Gastroesophageal sphincter (tissue), 3 donors: ENCODE data around the gene GPR137.

Experiments used
- POLR2A ChIP-seq, 2 donors: fragments of 450-650 bp; IDR thresholded peaks; one replicate each; pipeline ENCODE4 v1.6.1; 2017; ENCODE audit warnings: antibody characterized with exemption in 2 of 2, mild to moderate bottlenecking in 2 of 2, moderate library complexity in 1 of 2
- POLR2AphosphoS5 ChIP-seq: sonication (generic); formaldehyde crosslinking; IDR thresholded peaks from one replicate; pipeline ENCODE4 v1.6.1; 2017; ENCODE audit warnings: antibody characterized with exemption
- TF ChIP-seq, protein P1 (sequence below), 4 experiments: fragments of 200-600 bp in 2 of 4; fragments of 450-650 bp in 2 of 4; sonication (generic) in 1 of 4; IDR thresholded peaks; one replicate each; pipeline ENCODE4 v1.5.1; 2017 to 2019; ENCODE audit warnings: antibody characterized with exemption in 4 of 4, mild to moderate bottlenecking in 2 of 4, moderate library complexity in 2 of 4

DNA sequence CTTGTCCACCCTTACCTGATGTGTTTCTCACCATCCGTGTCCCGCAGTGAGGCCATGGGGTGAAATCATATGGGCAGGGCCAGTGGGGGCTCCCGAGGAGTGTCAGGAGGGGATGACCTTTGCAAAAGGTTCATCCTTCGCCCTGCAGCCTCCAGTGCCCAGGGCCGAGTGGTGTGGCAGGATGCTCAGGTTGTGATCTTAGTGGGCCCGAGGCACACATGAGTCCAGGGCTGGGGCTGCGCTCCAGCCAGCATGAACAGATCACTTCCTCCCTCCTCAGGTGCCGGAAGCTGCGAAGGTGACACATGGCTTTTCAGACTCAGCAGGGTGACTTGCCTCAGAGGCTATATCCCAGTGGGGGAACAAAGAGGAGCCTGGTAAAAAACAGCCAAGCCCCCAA is 47.6 kb upstream of the GPR137 start:
- TF ChIP-seq, protein P1, sequence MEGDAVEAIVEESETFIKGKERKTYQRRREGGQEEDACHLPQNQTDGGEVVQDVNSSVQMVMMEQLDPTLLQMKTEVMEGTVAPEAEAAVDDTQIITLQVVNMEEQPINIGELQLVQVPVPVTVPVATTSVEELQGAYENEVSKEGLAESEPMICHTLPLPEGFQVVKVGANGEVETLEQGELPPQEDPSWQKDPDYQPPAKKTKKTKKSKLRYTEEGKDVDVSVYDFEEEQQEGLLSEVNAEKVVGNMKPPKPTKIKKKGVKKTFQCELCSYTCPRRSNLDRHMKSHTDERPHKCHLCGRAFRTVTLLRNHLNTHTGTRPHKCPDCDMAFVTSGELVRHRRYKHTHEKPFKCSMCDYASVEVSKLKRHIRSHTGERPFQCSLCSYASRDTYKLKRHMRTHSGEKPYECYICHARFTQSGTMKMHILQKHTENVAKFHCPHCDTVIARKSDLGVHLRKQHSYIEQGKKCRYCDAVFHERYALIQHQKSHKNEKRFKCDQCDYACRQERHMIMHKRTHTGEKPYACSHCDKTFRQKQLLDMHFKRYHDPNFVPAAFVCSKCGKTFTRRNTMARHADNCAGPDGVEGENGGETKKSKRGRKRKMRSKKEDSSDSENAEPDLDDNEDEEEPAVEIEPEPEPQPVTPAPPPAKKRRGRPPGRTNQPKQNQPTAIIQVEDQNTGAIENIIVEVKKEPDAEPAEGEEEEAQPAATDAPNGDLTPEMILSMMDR (IDR thresholded peaks at IDR 0.05), result no peak
- no peak for TF ChIP-seq POLR2AphosphoS5
- no peak for TF ChIP-seq POLR2A (IDR thresholded peaks at IDR 0.05)
